Calu3 (cell line): ENCODE measurements around the gene DLAT. TPM values are rescaled to one million over a fixed set of nuclear protein-coding genes. Genes with fewer than 3 reads are reported as not detected.
"Not testable (repeated sequence)": the region's sequence is repeated elsewhere in the genome, so short reads cannot be mapped to it uniquely, and the experiment has no call there.

ENCODE experiments used
- BruUV-seq: library from RNA; stranded (reverse); fragments of 400-500 nt; replicated peaks from 2 replicates; lab custom pipeline; 2021; lab: Mats Ljungman, UMichigan
- CTCF ChIA-PET: fragments of 300-600 bp; sonication (Branson Sonifier 250); formaldehyde crosslinking; loops from one replicate; lab custom pipeline; 2022; ENCODE audit warnings: antibody characterized with exemption; lab: Charles Lee
- DNase-seq: peaks from one replicate; pipeline ENCODE4 v3.0.0; 2022
- H3K27ac Mint-ChIP-seq: one replicate; pipeline ENCODE4 v1.8.0; 2022; ENCODE audit warnings: mixed read lengths; ENCODE audit not compliant: unreplicated experiment
- H3K27me3 Mint-ChIP-seq: one replicate; pipeline ENCODE4 v1.8.0; 2022; ENCODE audit warnings: mixed read lengths; ENCODE audit not compliant: unreplicated experiment
- H3K36me3 Mint-ChIP-seq: one replicate; pipeline ENCODE4 v1.8.0; 2022; ENCODE audit warnings: mild to moderate bottlenecking, moderate library complexity, mixed read lengths; ENCODE audit not compliant: insufficient read depth, unreplicated experiment
- H3K4me1 Mint-ChIP-seq: one replicate; pipeline ENCODE4 v1.8.0; 2022; ENCODE audit warnings: mild to moderate bottlenecking, low read depth, mixed read lengths; ENCODE audit not compliant: unreplicated experiment
- H3K4me3 Mint-ChIP-seq: one replicate; pipeline ENCODE4 v1.8.0; 2022; ENCODE audit warnings: mild to moderate bottlenecking, low read depth, moderate library complexity, mixed read lengths; ENCODE audit not compliant: unreplicated experiment
- H3K9me3 Mint-ChIP-seq: one replicate; pipeline ENCODE4 v1.8.0; 2022; ENCODE audit warnings: low read depth, mixed read lengths; ENCODE audit not compliant: unreplicated experiment
- intact Hi-C: fragments of 100-400 bp; cut with micrococcal nuclease; formaldehyde crosslinking; loops from one replicate; pipeline ENCODE4 v1.10.0; 2022; ENCODE audit not compliant: unreplicated experiment
- total RNA-seq: library from RNA; stranded (reverse); gene quantifications from 2 replicates; pipeline ENCODE4 v1.2.3, GENCODE V29; 2022
- TF ChIP-seq, protein P1 (sequence below): fragments of 200-600 bp; IDR thresholded peaks from one replicate; pipeline ENCODE4 v1.8.0; 2022; ENCODE audit warnings: antibody characterized with exemption; ENCODE audit not compliant: unreplicated experiment

Gene DLAT
- total RNA-seq, 1 experiment from 2014 or later: 27.4 TPM

DNA sequence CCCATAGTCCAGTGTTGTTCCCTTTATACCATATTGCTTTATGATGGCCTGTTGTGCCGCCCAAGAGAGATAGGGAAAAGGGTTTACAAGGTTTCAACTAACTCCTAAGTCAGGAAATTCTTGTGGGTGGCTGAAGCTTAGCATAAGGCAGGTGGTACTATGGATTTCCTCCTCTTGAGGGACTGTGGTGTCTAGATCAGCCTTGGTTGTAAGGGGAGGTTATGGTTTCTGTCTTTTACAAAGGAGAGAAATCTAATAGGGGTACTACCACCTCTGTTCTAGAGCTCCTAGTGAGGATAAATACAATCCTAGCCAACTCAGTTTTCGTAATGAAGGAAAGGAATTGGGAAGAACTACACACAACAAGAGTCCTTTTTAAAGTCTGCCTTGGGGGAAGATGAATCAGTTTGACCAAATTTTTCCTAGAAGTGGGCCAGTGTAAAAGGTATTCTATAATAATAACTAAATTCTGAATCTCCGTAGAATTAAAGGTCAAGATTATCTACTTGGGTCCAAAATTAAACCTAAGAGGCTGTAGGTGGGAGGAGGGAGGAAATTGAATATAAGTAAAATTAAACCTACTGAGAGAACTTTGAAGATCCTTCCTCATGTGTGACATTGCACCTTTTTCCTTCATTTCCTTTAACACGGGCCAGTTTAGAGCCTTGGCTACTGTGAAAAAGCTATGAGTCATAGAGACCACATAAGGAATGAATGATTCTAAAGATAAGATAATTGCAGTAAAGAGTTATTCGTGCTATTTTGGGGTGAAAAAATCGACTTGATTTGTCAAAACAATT lies 17.2 kb downstream of the DLAT start:
- DNase-seq: no peak
- Mint-ChIP-seq H3K27ac (no peak overlapping the region), H3K4me3 (no peak overlapping the region), H3K36me3 (peaks cover 24% of the 10 kb centered on the region), H3K9me3 (no peaks in the 10 kb centered on the region), H3K4me1 (peaks cover 11% of the 10 kb centered on the region), H3K27me3 (no peaks in the 10 kb centered on the region)
- CTCF ChIA-PET: no interaction called here
- BruUV-seq: no TSS peak
- TF ChIP-seq, protein P1, sequence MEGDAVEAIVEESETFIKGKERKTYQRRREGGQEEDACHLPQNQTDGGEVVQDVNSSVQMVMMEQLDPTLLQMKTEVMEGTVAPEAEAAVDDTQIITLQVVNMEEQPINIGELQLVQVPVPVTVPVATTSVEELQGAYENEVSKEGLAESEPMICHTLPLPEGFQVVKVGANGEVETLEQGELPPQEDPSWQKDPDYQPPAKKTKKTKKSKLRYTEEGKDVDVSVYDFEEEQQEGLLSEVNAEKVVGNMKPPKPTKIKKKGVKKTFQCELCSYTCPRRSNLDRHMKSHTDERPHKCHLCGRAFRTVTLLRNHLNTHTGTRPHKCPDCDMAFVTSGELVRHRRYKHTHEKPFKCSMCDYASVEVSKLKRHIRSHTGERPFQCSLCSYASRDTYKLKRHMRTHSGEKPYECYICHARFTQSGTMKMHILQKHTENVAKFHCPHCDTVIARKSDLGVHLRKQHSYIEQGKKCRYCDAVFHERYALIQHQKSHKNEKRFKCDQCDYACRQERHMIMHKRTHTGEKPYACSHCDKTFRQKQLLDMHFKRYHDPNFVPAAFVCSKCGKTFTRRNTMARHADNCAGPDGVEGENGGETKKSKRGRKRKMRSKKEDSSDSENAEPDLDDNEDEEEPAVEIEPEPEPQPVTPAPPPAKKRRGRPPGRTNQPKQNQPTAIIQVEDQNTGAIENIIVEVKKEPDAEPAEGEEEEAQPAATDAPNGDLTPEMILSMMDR: no peak
- intact Hi-C loops: no loop called here

DNA sequence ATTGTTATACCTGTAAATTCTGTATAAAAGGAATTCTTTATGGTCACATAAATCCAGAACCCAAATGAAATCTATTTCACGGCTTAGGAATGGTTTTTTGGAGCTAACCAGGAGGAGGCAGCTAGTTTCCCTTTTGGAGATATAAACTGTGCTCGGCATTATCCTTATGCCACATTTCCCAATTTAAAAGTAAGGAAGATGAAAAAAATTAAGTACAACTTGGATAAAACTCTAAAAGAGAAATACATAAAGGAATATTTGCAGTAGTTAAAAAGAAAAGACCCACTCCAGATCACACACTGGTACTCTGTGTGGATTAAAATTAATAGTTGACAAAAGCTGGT lies 17.7 kb downstream of the DLAT start:
- Mint-ChIP-seq H3K27ac (no peak overlapping the region), H3K27me3 (no peaks in the 10 kb centered on the region), H3K9me3 (no peaks in the 10 kb centered on the region), H3K36me3 (peaks cover 24% of the 10 kb centered on the region), H3K4me3 (no peak overlapping the region), H3K4me1 (peaks cover 11% of the 10 kb centered on the region)
- intact Hi-C loops: no loop called here
- BruUV-seq: no TSS peak
- CTCF ChIA-PET: no interaction called here
- DNase-seq: no peak
- TF ChIP-seq, protein P1: no peak

DNA sequence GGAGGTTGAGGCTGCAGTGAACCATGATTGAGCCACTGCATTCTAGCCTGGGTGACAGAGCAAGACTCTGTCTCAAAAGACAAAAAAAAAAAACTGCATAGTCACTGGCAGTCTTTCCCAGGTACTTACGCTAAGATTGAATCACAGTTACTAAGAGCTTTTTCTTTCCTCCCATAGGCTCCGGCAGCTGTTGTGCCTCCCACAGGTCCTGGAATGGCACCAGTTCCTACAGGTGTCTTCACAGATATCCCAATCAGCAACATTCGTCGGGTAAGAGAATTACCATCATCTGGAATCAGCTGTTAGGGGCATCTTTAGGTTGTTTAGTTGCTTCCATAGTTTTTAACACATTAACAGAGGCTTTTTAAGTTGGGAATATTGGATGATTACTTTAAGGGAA lies 19.8 kb downstream of the DLAT start:
- CTCF ChIA-PET: no interaction called here
- intact Hi-C loops: no loop called here
- DNase-seq: no peak
- peaks cover 11% of the 10 kb centered on the region for H3K4me1 Mint-ChIP-seq
- BruUV-seq: no TSS peak
- TF ChIP-seq, protein P1: no peak
- no peaks in the 10 kb centered on the region for H3K9me3 Mint-ChIP-seq
- H3K36me3 Mint-ChIP-seq: peaks cover 27% of the 10 kb centered on the region
- H3K4me3 Mint-ChIP-seq: no peak overlapping the region
- no peak overlapping the region for H3K27ac Mint-ChIP-seq
- no peaks in the 10 kb centered on the region for H3K27me3 Mint-ChIP-seq

DNA sequence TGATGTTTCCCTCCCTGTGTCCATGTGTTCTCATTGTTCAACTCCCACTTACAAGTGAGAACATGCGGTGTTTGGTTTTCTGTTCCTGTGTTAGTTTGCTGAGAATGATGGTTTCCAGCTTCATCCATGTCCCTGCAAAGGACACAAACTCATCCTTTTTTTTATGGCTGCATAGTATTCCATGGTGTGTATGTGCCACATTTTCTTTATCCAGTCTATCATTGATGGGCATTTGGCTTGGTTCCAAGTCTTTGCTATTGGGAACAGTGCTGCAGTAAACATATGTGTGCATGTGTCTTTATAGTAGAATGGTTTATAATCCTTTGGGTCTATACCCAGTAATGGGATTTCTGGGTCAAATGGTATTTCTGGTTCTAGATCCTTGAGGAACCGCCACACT lies 21.4 kb downstream of the DLAT start:
- Mint-ChIP-seq H3K4me1 (peaks cover 11% of the 10 kb centered on the region), H3K36me3 (peaks cover 40% of the 10 kb centered on the region)
- H3K27ac Mint-ChIP-seq, DNase-seq, CTCF ChIA-PET, BruUV-seq, H3K9me3 Mint-ChIP-seq, H3K4me3 Mint-ChIP-seq, intact Hi-C loops, H3K27me3 Mint-ChIP-seq: not testable (repeated sequence)

DNA sequence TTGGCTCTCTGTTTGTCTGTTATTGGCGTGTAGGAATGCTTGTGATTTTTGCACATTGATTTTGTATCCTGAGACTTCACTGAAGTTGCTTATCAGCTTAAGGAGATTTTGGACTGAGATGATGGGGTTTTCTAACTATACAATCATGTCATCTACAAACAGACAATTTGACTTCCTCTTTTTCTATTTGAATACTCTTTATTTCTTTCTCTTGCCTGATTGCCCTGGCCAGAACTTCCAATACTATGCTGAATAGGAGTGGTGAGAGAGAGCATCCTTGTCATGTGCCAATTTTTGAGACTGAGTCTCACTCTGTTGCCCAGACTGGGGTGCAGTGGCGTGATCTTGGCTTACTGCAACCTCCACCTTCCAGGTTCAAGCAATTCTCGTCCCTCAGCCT lies 23.0 kb downstream of the DLAT start:
- BruUV-seq, H3K4me1 Mint-ChIP-seq, intact Hi-C loops, H3K27ac Mint-ChIP-seq, DNase-seq, H3K9me3 Mint-ChIP-seq, H3K27me3 Mint-ChIP-seq, H3K4me3 Mint-ChIP-seq: not testable (repeated sequence)
- peaks cover 39% of the 10 kb centered on the region for H3K36me3 Mint-ChIP-seq
- CTCF ChIA-PET: interaction anchor here (0.7 to 1.0 kb wide), 2 partner anchors 10 to 222 kb away, joined by 6 to 7 read pairs; no protein-coding TSS in a partner anchor
